ENCODE data around the gene DNAJC1. TPM values are rescaled to one million over a fixed set of nuclear protein-coding genes. Genes with fewer than 3 reads are reported as not detected.

The DNAJC1 gene, protein sequence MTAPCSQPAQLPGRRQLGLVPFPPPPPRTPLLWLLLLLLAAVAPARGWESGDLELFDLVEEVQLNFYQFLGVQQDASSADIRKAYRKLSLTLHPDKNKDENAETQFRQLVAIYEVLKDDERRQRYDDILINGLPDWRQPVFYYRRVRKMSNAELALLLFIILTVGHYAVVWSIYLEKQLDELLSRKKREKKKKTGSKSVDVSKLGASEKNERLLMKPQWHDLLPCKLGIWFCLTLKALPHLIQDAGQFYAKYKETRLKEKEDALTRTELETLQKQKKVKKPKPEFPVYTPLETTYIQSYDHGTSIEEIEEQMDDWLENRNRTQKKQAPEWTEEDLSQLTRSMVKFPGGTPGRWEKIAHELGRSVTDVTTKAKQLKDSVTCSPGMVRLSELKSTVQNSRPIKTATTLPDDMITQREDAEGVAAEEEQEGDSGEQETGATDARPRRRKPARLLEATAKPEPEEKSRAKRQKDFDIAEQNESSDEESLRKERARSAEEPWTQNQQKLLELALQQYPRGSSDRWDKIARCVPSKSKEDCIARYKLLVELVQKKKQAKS
- 27.2 TPM for polyA plus RNA-seq (2013, experiment 1 of 2)
- polyA plus RNA-seq (2013, experiment 2 of 2) = 27.7 TPM

DNA sequence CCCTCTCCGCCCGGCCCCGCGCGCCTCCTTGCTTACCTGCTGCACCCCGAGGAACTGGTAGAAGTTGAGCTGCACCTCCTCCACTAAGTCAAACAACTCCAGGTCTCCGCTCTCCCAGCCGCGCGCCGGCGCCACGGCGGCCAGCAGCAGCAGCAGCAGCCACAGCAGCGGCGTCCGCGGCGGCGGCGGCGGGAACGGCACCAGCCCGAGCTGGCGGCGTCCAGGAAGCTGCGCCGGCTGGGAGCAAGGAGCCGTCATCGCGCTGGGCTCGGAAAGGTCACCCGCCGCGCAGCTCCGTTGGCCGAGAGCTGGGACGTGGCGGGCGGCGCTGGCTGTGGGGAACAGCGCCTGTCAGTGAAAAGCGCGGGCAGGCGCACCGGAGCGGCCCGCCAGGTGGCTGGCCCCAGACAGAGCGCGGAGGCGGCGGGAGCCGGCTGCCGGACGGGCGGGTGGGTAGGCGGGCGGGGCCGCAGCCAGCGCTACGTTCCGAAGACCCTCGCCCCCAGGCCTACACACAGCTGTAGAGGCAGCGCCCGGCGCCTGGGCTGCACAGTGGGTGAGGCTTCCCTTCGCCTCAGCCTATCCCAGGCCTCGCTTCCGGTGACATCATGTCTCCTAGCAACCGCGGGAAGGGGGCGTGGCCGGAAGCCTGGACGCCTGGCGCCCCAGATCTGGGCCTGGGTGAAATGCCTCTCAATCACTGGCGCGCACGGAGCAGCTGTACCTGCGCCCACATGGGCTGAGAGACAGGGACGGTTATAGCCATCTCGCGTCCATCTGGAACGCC is at the start of gene DNAJC1:
DNAJC1 (minus strand) TSS at position 554 of the 787 bp plus-strand sequence; CDS start at position 258, 296 bp downstream.
- Histone ChIP-seq H3K27ac (replicated peaks; ENCODE audit: low read length) (peak within 1 kb of the TSS; percentile 85), H2AFZ (ENCODE audit: low read length) (peak within 1 kb of the TSS; percentile 95), H3K4ac (ENCODE audit: low read length) (no peak within 1 kb of the TSS), H4K8ac (ENCODE audit: low read depth, low read length) (no peak within 1 kb of the TSS), H3K36me3 (replicated peaks in 1 of 2; ENCODE audit: control insufficient read depth in 2 of 2, insufficient read depth in 2 of 2, low read length in 2 of 2) (no peaks in the 10 kb centered on the region), H2AK5ac (ENCODE audit: low read depth, low read length) (no peak within 1 kb of the TSS), H3K14ac (ENCODE audit: low read length) (no peak within 1 kb of the TSS), H2BK5ac (ENCODE audit: low read length) (peak within 1 kb of the TSS; percentile 72), H2BK12ac (ENCODE audit: low read length) (no peak within 1 kb of the TSS), H3K9ac (ENCODE audit: low read depth, low read length, poor library complexity) (peak within 1 kb of the TSS; percentile 93), H3K4me2 (ENCODE audit: insufficient read depth, low read length, poor library complexity, severe bottlenecking) (peak within 1 kb of the TSS; percentile 81), H2BK15ac (ENCODE audit: low read length) (peak within 1 kb of the TSS; percentile 38), H3K18ac (ENCODE audit: low read length) (peak within 1 kb of the TSS; percentile 94), H2BK120ac (ENCODE audit: low read depth, low read length) (no peak within 1 kb of the TSS), H3K9me3 (replicated peaks in 1 of 2; ENCODE audit: control insufficient read depth in 2 of 2, insufficient read depth in 1 of 2, low read depth in 1 of 2, low read length in 2 of 2) (peaks cover 0 to 8% of the 10 kb centered on the region in 2 donors), H3K4me1 (ENCODE audit: control insufficient read depth in 2 of 2, insufficient read depth in 1 of 2, low read depth in 1 of 2, low read length in 2 of 2) (peaks cover 1 to 4% of the 10 kb centered on the region in 2 donors), H3K23ac (ENCODE audit: low read depth, low read length, poor library complexity) (peak within 1 kb of the TSS; percentile 80), H4K91ac (ENCODE audit: low read depth, low read length, poor library complexity) (no peak within 1 kb of the TSS), H3K79me1 (ENCODE audit: low read depth, low read length) (no peaks in the 10 kb centered on the region), H3K4me3 (ENCODE audit: low read length in 2 of 2) (peak within 1 kb of the TSS; percentile 86 to 89), H3K27me3 (ENCODE audit: control insufficient read depth in 3 of 3, insufficient read depth in 3 of 3, low read depth in 1 of 3, low read length in 3 of 3) (no peaks in the 10 kb centered on the region)
- no CpG with 5 or more reads among the region's 83 CpGs for WGBS, 2 donors (ENCODE audit: extremely low coverage in 2 of 2, insufficient read length in 2 of 2, insufficient replicate concordance in 1 of 2)
- peak; percentile 97 for DNase-seq (ENCODE audit: low spot score)

DNA sequence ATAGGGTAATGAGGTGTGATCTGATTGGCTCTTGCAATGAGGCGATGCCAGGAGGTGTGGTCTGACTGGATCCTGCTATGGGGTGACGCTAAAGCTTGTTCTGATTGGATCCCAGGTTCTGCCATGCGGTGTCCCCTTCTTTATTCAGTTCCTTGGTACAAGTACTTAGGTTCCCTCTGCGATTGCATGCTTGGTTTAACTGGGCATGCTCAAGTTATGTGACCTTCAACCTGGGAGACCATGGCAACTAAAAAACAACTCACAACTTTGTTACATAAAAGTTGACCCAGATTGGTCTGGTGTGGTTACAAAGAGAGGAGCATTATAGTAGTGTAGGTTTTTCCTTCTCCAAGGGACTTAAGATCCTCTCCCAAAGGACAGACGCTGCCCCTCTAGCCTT is 49.5 kb upstream of the DNAJC1 start:
- Histone ChIP-seq H3K36me3 (replicated peaks in 1 of 2; ENCODE audit: control insufficient read depth in 2 of 2, insufficient read depth in 2 of 2, low read length in 2 of 2) (no peaks in the 10 kb centered on the region), H3K9me3 (replicated peaks in 1 of 2; ENCODE audit: control insufficient read depth in 2 of 2, insufficient read depth in 1 of 2, low read depth in 1 of 2, low read length in 2 of 2) (peaks cover 2 to 13% of the 10 kb centered on the region in 2 donors), H2BK12ac (ENCODE audit: low read length) (no peak overlapping the region), H3K14ac (ENCODE audit: low read length) (no peak overlapping the region), H2AK5ac (ENCODE audit: low read depth, low read length) (no peak overlapping the region), H3K27me3 (ENCODE audit: control insufficient read depth in 3 of 3, insufficient read depth in 3 of 3, low read depth in 1 of 3, low read length in 3 of 3) (no peaks in the 10 kb centered on the region), H3K4me2 (ENCODE audit: insufficient read depth, low read length, poor library complexity, severe bottlenecking) (no peak overlapping the region), H3K4me3 (ENCODE audit: low read length in 2 of 2) (no peak overlapping the region), H3K79me1 (ENCODE audit: low read depth, low read length) (no peaks in the 10 kb centered on the region), H3K4me1 (ENCODE audit: control insufficient read depth in 2 of 2, insufficient read depth in 1 of 2, low read depth in 1 of 2, low read length in 2 of 2) (no peaks in the 10 kb centered on the region), H4K91ac (ENCODE audit: low read depth, low read length, poor library complexity) (no peak overlapping the region), H3K9ac (ENCODE audit: low read depth, low read length, poor library complexity) (no peak overlapping the region), H3K27ac (replicated peaks; ENCODE audit: low read length) (no peak overlapping the region), H3K4ac (ENCODE audit: low read length) (no peak overlapping the region), H4K8ac (ENCODE audit: low read depth, low read length) (no peak overlapping the region), H2BK120ac (ENCODE audit: low read depth, low read length) (no peak overlapping the region), H3K23ac (ENCODE audit: low read depth, low read length, poor library complexity) (no peak overlapping the region), H3K18ac (ENCODE audit: low read length) (no peak overlapping the region), H2AFZ (ENCODE audit: low read length) (peak overlapping the region; percentile 64), H2BK5ac (ENCODE audit: low read length) (no peak overlapping the region), H2BK15ac (ENCODE audit: low read length) (no peak overlapping the region)
- WGBS, 2 donors (ENCODE audit: extremely low coverage in 2 of 2, insufficient read length in 2 of 2, insufficient replicate concordance in 1 of 2) = no CpG with 5 or more reads among the region's 5 CpGs
- DNase-seq (ENCODE audit: low spot score) = no peak

DNA sequence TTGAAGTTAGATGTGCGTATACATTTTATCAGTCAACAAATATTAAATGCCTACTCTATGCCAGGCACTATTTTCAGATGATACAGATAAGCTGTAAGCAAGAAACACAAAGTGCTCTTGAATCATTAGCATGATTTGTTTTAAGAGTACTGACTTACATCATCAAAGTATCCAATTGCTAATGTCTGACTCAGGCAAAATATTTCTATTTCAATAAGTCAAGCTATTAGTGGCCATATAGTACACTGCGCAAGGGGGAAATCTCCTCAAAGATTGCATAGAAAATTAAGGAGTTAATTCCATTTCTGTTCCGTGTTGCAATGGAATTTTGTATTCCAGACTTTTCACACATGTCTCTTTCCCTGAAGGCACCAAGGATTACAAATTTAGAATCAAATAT is 46.1 kb upstream of the DNAJC1 start:
- H2BK15ac ChIP-seq (ENCODE audit: low read length) = no peak overlapping the region
- no peak overlapping the region for H2AFZ ChIP-seq (ENCODE audit: low read length)
- no peak overlapping the region for H3K14ac ChIP-seq (ENCODE audit: low read length)
- no peak for DNase-seq (ENCODE audit: low spot score)
- H2AK5ac ChIP-seq (ENCODE audit: low read depth, low read length) = no peak overlapping the region
- H3K27me3 ChIP-seq (ENCODE audit: control insufficient read depth in 3 of 3, insufficient read depth in 3 of 3, low read depth in 1 of 3, low read length in 3 of 3) = no peaks in the 10 kb centered on the region
- no peak overlapping the region for H3K27ac ChIP-seq (replicated peaks; ENCODE audit: low read length)
- no peak overlapping the region for H2BK120ac ChIP-seq (ENCODE audit: low read depth, low read length)
- no CpG with 5 or more reads among the region's 3 CpGs for WGBS, 2 donors (ENCODE audit: extremely low coverage in 2 of 2, insufficient read length in 2 of 2, insufficient replicate concordance in 1 of 2)
- H3K79me1 ChIP-seq (ENCODE audit: low read depth, low read length) = no peaks in the 10 kb centered on the region
- H4K8ac ChIP-seq (ENCODE audit: low read depth, low read length) = no peak overlapping the region
- no peak overlapping the region for H3K4ac ChIP-seq (ENCODE audit: low read length)
- H3K4me3 ChIP-seq (ENCODE audit: low read length in 2 of 2) = no peak overlapping the region
- no peak overlapping the region for H3K9ac ChIP-seq (ENCODE audit: low read depth, low read length, poor library complexity)
- no peak overlapping the region for H3K4me2 ChIP-seq (ENCODE audit: insufficient read depth, low read length, poor library complexity, severe bottlenecking)
- H3K4me1 ChIP-seq (ENCODE audit: control insufficient read depth in 2 of 2, insufficient read depth in 1 of 2, low read depth in 1 of 2, low read length in 2 of 2) = no peaks in the 10 kb centered on the region
- H3K18ac ChIP-seq (ENCODE audit: low read length) = no peak overlapping the region
- no peak overlapping the region for H3K23ac ChIP-seq (ENCODE audit: low read depth, low read length, poor library complexity)
- H2BK5ac ChIP-seq (ENCODE audit: low read length) = no peak overlapping the region
- H3K9me3 ChIP-seq (replicated peaks in 1 of 2; ENCODE audit: control insufficient read depth in 2 of 2, insufficient read depth in 1 of 2, low read depth in 1 of 2, low read length in 2 of 2) = peaks cover 0 to 10% of the 10 kb centered on the region in 2 donors
- H4K91ac ChIP-seq (ENCODE audit: low read depth, low read length, poor library complexity) = no peak overlapping the region
- H2BK12ac ChIP-seq (ENCODE audit: low read length) = no peak overlapping the region
- no peaks in the 10 kb centered on the region for H3K36me3 ChIP-seq (replicated peaks in 1 of 2; ENCODE audit: control insufficient read depth in 2 of 2, insufficient read depth in 2 of 2, low read length in 2 of 2)

DNA sequence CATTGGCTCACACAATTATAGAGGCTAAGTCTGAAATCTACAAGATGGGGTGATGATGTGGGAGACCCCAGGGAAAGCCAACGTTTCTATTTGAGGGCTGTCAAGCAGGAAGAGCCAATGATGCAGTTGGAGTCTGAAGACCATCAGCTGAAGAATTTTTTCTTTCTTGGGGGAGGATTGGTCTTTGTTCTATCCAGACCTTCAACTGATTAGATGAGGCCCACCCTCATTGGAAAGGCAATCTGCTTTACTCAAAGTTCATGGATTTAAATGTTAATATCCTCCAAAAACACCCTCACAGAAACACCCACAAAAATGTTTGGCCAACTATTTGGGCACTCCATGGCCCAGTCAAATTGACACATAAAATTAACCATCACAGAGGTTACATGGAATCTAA is 44.3 kb upstream of the DNAJC1 start:
- no peak overlapping the region for H3K18ac ChIP-seq (ENCODE audit: low read length)
- H2AFZ ChIP-seq (ENCODE audit: low read length) = no peak overlapping the region
- H3K9ac ChIP-seq (ENCODE audit: low read depth, low read length, poor library complexity) = no peak overlapping the region
- H3K4me3 ChIP-seq (ENCODE audit: low read length in 2 of 2) = no peak overlapping the region
- no peak for DNase-seq (ENCODE audit: low spot score)
- H2AK5ac ChIP-seq (ENCODE audit: low read depth, low read length) = no peak overlapping the region
- no peak overlapping the region for H3K27ac ChIP-seq (replicated peaks; ENCODE audit: low read length)
- H2BK15ac ChIP-seq (ENCODE audit: low read length) = no peak overlapping the region
- H2BK5ac ChIP-seq (ENCODE audit: low read length) = no peak overlapping the region
- no peak overlapping the region for H3K23ac ChIP-seq (ENCODE audit: low read depth, low read length, poor library complexity)
- no peaks in the 10 kb centered on the region for H3K27me3 ChIP-seq (ENCODE audit: control insufficient read depth in 3 of 3, insufficient read depth in 3 of 3, low read depth in 1 of 3, low read length in 3 of 3)
- no peak overlapping the region for H4K8ac ChIP-seq (ENCODE audit: low read depth, low read length)
- H3K36me3 ChIP-seq (replicated peaks in 1 of 2; ENCODE audit: control insufficient read depth in 2 of 2, insufficient read depth in 2 of 2, low read length in 2 of 2) = no peaks in the 10 kb centered on the region
- H3K9me3 ChIP-seq (replicated peaks in 1 of 2; ENCODE audit: control insufficient read depth in 2 of 2, insufficient read depth in 1 of 2, low read depth in 1 of 2, low read length in 2 of 2) = peaks cover 0 to 5% of the 10 kb centered on the region in 2 donors
- H2BK120ac ChIP-seq (ENCODE audit: low read depth, low read length) = no peak overlapping the region
- no peaks in the 10 kb centered on the region for H3K79me1 ChIP-seq (ENCODE audit: low read depth, low read length)
- no peak overlapping the region for H3K4me2 ChIP-seq (ENCODE audit: insufficient read depth, low read length, poor library complexity, severe bottlenecking)
- H3K4me1 ChIP-seq (ENCODE audit: control insufficient read depth in 2 of 2, insufficient read depth in 1 of 2, low read depth in 1 of 2, low read length in 2 of 2) = no peaks in the 10 kb centered on the region
- H4K91ac ChIP-seq (ENCODE audit: low read depth, low read length, poor library complexity) = no peak overlapping the region
- no peak overlapping the region for H3K14ac ChIP-seq (ENCODE audit: low read length)
- H2BK12ac ChIP-seq (ENCODE audit: low read length) = no peak overlapping the region
- no CpG with 5 or more reads among the region's 1 CpG for WGBS, 2 donors (ENCODE audit: extremely low coverage in 2 of 2, insufficient read length in 2 of 2, insufficient replicate concordance in 1 of 2)
- no peak overlapping the region for H3K4ac ChIP-seq (ENCODE audit: low read length)
